NB4 (cell line): ENCODE results near the gene SKIC3.

Source experiments
- DNase-seq: peaks from one replicate; pipeline ENCODE4 v3.0.0; 2010; ENCODE audit warnings: low read depth
- H3K4me3 ChIP-seq: one replicate; pipeline ENCODE4 v1.5.1; 2011; ENCODE audit warnings: mild to moderate bottlenecking, low read depth, low read length, moderate library complexity
- MYC ChIP-seq: IDR thresholded peaks from 2 replicates; pipeline ENCODE4 v1.6.1; 2011; ENCODE audit warnings: low read depth, low read length
- POLR2A ChIP-seq: IDR thresholded peaks from 2 replicates; pipeline ENCODE4 v1.6.1; 2011; ENCODE audit warnings: mild to moderate bottlenecking; ENCODE audit not compliant: insufficient read length; ENCODE audit errors: extremely low read depth
- TF ChIP-seq, protein P1 (sequence below): IDR thresholded peaks from 2 replicates; pipeline ENCODE4 v1.6.1; 2011; ENCODE audit warnings: low read depth, low read length
- TF ChIP-seq, protein P2 (sequence below): IDR thresholded peaks from one replicate; pipeline ENCODE4 v1.5.1; 2012; ENCODE audit warnings: low read depth, low read length

Gene SKIC3

DNA sequence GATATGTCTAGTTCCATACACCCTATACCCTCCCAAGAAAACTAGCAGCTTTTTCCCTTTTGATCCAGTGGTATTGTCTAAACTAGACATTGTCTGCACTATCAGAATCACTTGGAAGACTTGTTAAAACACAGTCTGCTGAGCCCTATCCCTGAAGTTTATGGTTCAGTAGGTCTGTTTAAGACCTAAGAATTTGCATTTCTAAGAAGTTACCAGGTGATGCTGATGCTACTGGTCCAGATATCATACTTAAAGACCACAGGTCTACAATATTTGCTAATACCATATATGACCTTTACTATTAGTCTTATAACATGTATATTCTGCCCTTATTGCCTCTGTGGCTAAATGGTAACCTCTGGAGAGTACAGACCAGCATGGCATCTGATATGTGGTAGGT lies 23.3 kb downstream of the SKIC3 start:
- no peak overlapping the region for H3K4me3 ChIP-seq
- no peak for DNase-seq
- TF ChIP-seq, protein P1, sequence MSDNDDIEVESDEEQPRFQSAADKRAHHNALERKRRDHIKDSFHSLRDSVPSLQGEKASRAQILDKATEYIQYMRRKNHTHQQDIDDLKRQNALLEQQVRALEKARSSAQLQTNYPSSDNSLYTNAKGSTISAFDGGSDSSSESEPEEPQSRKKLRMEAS, result no peak
- no peak for TF ChIP-seq POLR2A
- no peak for TF ChIP-seq MYC
- TF ChIP-seq, protein P2, sequence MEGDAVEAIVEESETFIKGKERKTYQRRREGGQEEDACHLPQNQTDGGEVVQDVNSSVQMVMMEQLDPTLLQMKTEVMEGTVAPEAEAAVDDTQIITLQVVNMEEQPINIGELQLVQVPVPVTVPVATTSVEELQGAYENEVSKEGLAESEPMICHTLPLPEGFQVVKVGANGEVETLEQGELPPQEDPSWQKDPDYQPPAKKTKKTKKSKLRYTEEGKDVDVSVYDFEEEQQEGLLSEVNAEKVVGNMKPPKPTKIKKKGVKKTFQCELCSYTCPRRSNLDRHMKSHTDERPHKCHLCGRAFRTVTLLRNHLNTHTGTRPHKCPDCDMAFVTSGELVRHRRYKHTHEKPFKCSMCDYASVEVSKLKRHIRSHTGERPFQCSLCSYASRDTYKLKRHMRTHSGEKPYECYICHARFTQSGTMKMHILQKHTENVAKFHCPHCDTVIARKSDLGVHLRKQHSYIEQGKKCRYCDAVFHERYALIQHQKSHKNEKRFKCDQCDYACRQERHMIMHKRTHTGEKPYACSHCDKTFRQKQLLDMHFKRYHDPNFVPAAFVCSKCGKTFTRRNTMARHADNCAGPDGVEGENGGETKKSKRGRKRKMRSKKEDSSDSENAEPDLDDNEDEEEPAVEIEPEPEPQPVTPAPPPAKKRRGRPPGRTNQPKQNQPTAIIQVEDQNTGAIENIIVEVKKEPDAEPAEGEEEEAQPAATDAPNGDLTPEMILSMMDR, result no peak

DNA sequence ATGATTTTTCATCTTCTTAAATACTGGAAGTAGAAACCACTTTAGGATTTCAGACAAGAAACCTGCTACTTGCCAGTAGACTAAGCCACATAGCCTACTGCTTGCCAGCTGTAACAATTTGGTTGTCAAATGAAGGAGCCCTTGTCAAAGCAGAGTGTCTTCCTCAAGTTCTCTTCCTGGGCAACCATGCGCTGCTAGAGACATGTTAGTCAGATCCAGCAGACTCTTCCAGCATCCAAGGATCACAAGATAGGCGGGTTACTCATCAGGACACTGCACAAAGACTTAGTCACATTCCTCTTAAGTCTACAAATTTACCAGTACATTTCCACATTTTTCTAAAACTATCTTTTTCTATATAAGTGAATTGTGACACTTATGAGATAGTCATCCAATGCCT lies 24.4 kb downstream of the SKIC3 start:
- DNase-seq, result no peak
- no peak for TF ChIP-seq MYC
- TF ChIP-seq, protein P2, result no peak
- no peak for TF ChIP-seq POLR2A
- TF ChIP-seq, protein P1, result no peak
- no peak overlapping the region for H3K4me3 ChIP-seq

DNA sequence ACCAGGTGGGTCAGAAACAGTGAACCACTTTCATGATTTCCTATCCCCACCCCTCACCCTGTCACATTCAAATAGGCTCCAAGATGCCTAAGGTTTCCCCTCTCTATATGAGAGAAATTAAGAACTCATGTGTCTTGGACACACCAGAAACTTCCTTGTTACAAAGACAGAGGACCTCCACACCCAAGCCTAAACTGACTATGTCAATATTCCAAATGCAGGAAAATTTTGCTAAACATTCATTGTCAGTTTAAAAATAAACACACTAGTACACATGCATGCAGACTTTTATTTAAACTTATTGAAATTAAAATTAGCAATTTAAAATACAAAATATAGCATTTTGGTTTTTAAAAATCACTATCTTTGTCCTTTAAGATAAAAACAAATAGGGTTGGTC lies 26.2 kb downstream of the SKIC3 start:
- no peak overlapping the region for H3K4me3 ChIP-seq
- TF ChIP-seq, protein P2, result no peak
- TF ChIP-seq MYC (no peak), POLR2A (no peak)
- TF ChIP-seq, protein P1, result no peak

DNA sequence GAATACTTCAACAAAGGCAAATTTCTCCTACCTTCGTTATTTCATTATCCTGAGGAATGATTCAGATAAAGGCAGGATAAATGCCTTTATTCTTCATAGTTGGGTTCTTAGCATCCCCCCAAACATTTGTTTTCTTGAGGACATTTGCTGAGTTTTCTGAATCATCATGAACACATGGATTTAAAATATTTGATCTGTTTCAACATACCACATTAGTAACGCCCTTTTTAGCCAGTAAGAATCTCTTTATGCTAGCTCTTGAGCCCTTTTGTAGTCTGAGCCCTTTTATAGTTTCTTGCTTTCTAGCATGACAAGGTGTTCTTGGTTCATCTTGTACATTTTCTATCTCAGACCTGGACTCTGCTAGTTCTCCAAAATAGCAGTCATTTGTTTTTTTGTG lies 27.9 kb downstream of the SKIC3 start:
- TF ChIP-seq POLR2A, result no peak
- TF ChIP-seq, protein P2, result no peak
- TF ChIP-seq MYC, result no peak
- TF ChIP-seq, protein P1, result no peak
- no peak for DNase-seq
- H3K4me3 ChIP-seq, result no peak overlapping the region

More for the DNA sequence above, 26.2 kb downstream of the SKIC3 start:
- DNase-seq, result no peak

DNA sequence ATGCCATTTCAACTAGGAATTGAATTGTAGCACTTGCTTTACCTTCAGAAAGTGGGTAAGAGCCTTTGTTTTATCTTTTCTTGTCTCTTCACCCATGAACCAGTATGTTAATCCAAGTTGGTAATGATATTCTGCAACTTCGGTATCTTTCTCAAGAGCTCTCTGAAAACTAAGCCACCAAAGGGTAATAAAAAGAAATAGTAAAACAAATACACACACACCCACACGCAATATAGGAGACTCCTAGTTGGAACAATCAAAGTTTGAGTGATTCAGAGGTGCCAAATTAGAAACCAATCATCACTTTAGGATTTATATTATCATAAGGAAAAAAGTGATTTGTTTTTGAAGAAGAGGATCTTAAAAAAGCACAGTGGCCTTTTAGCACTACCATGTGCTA lies 30.4 kb downstream of the SKIC3 start:
- H3K4me3 ChIP-seq, result no peak overlapping the region
- TF ChIP-seq POLR2A (no peak), MYC (no peak)
- TF ChIP-seq, protein P2, result no peak
- TF ChIP-seq, protein P1, result no peak
- no peak for DNase-seq

DNA sequence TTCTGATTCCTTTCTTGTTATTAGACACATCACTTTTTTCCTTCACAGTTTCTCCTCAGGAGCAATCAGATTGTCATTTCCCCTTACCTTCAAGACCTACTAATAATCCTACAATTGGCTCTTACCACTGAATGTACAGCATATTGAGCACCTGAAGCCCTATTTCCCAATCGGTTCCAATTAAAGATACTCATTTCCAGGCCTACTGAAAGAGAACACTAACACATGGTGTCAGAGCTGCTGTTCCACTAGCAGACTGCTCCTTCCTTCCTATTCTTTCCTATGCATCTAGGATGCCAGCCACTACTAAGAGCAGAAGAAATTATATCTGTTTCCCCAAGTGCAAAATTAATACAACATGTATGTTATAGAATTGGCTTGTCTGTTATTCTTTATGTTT lies 34.6 kb downstream of the SKIC3 start:
- TF ChIP-seq MYC (no peak), POLR2A (no peak)
- TF ChIP-seq, protein P1, result no peak
- TF ChIP-seq, protein P2, result no peak
- H3K4me3 ChIP-seq, result no peak overlapping the region
- DNase-seq, result no peak
